AG09309 (cell line): Measurements from ENCODE around the gene SNX13.

Experiments
- DNase-seq: peaks from one replicate; pipeline ENCODE4 v3.0.0-alpha.2; 2010; ENCODE audit warnings: low read depth
- H3K4me3 ChIP-seq: 2 replicates; pipeline ENCODE4 v1.5.1; 2011; ENCODE audit warnings: mild to moderate bottlenecking, low read depth, low read length, moderate library complexity; ENCODE audit not compliant: control insufficient read depth
- CTCF ChIP-seq: IDR thresholded peaks from 2 replicates; pipeline ENCODE4 v1.5.1; 2011; ENCODE audit warnings: mild to moderate bottlenecking, low read depth, low read length, inconsistent platforms; ENCODE audit not compliant: insufficient read depth, control insufficient read depth; ENCODE audit errors: missing control alignments

The SNX13 gene

GRCh38 chr7:17948526-17949238, 8.4 kb upstream of the SNX13 start:
- no peak for TF ChIP-seq CTCF
- no peak overlapping the region for H3K4me3 ChIP-seq
- DNase-seq = peak; percentile 45

- DNase-seq = no peak
- H3K4me3 ChIP-seq = no peak overlapping the region
- TF ChIP-seq CTCF = no peak
These were observed 7.3 kb upstream of the SNX13 start for GRCh38 chr7:17947620-17948019.

- no peak for TF ChIP-seq CTCF
- H3K4me3 ChIP-seq = no peak overlapping the region
- DNase-seq = no peak
These were observed 6.3 kb upstream of the SNX13 start for GRCh38 chr7:17946591-17946990.

GRCh38 chr7:17944720-17945119, 4.4 kb upstream of the SNX13 start:
- H3K4me3 ChIP-seq = no peak overlapping the region
- DNase-seq = no peak
- TF ChIP-seq CTCF = peak; percentile 3

GRCh38 chr7:17943006-17943405, 2.7 kb upstream of the SNX13 start:
- DNase-seq = no peak
- no peak for TF ChIP-seq CTCF
- no peak overlapping the region for H3K4me3 ChIP-seq

- TF ChIP-seq CTCF = no peak
- DNase-seq = no peak
- H3K4me3 ChIP-seq = no peak overlapping the region
These were observed 1.9 kb upstream of the SNX13 start for GRCh38 chr7:17942231-17942630.
